Pancreas (tissue), 10 donors: ENCODE measurements around the gene APEX1. TPM values are rescaled to one million over a fixed set of nuclear protein-coding genes. Genes with fewer than 3 reads are reported as not detected.

Experiments used
- ATAC-seq, 4 donors: fragments of 200-7000 bp; cut with Tn5 transposase; one replicate each; pipeline versions ENCODE4 v1.8.0 to v1.9.1; 2020; ENCODE audit warnings: mild to moderate bottlenecking in 4 of 4, moderate library complexity in 4 of 4
- DNase-seq, 6 donors: peaks; one replicate each; pipeline ENCODE4 v3.0.0-alpha.2; 2020
- FAIRE-seq: peaks from 2 replicates; lab custom pipeline; 2012; peaks lifted over from hg19 to GRCh38; lab: Jason Lieb, UNC
- H3K27ac ChIP-seq, 4 donors: fragments of 200-600 bp; sonication (generic); 1 replicate in 3 of 4; 2 replicates in 1 of 4; pipeline versions ENCODE4 v1.5.0 to v1.8.0; 2020
- H3K27me3 ChIP-seq, 4 donors: fragments of 200-600 bp; one replicate each; pipeline ENCODE4 v1.8.0; 2021
- H3K36me3 ChIP-seq, 3 donors: fragments of 200-600 bp; sonication (generic) in 1 of 3; one replicate each; pipeline versions ENCODE4 v1.5.0 to v1.8.0; 2020 to 2021
- H3K4me1 ChIP-seq, 3 donors: fragments of 200-600 bp; one replicate each; pipeline ENCODE4 v1.8.0; 2021
- H3K4me3 ChIP-seq, 4 donors: fragments of 200-600 bp; sonication (generic) in 2 of 4; one replicate each; pipeline versions ENCODE4 v1.5.0 to v1.8.0; 2020 to 2021
- H3K9me3 ChIP-seq, 4 donors: fragments of 200-600 bp; one replicate each; pipeline ENCODE4 v1.8.0; 2021
- WGBS, 2 donors: extraction: QIAGEN DNeasy Blood & Tissue Kit; methylation state at CpG; one replicate each; pipeline ENCODE4 v1.1.7; 2013; 5-methylcytosine and 5-hydroxymethylcytosine counted together
- intact Hi-C, 3 donors: fragments of 100-400 bp; cut with DNase I; formaldehyde crosslinking; loops; one replicate each; pipeline versions ENCODE4 v1.11.1 to v1.14.2; 2022
- polyA plus RNA-seq, 2 donors: library from polyadenylated mRNA; stranded (reverse); fragments of 200-250 nt; gene quantifications; one replicate each; pipeline ENCODE4 v1.2.3, GENCODE V29; 2013
- total RNA-seq, 6 donors: library from RNA; stranded (reverse); fragmentation: NEBNext Ultra II Directional in 4 of 6; extraction: Animal tissue kit (Norgen Biotek cat#: 25700) in 4 of 6; gene quantifications; one replicate each; pipeline versions ENCODE4 v1.2.1 to v1.2.4, GENCODE V29; 2021 to 2023
- TF ChIP-seq, protein P1 (sequence below), 4 donors: fragments of 200-600 bp; sonication (generic) in 3 of 4; IDR thresholded peaks; one replicate each; pipeline versions ENCODE4 v1.5.0 to v1.8.0; 2021; ENCODE audit warnings: antibody characterized with exemption in 4 of 4
- donor health status: healthy with polysubstance abuse.
- donor health status: DM: no; HTN: no; CAD: no; lungs with moderate emphysema.
- donor health status: DM: no; HTN: no; CAD: no.
- donor health status: control.
- donor health status: control.
- donor health status: Bipolar disorder and iron deficiency.
- donor health status: DM: yes; HTN: yes; CAD: no.
- donor health status: DM: no; HTN: no; CAD: no.
- donor health status: DM: no; HTN: no; CAD: no.
- donor health status: DM: yes; HTN: yes; CAD: no.

APEX1 gene
- total and polyA plus RNA-seq, 8 donors, result 50.9 to 107 (median 64.6) TPM

- Histone ChIP-seq H3K27me3 (no peaks in the 10 kb centered on the region), H3K4me3 (no peak overlapping the region), H3K4me1 (peaks cover 14 to 22% (median 20%) of the 10 kb centered on the region in 3 donors), H3K27ac (no peak overlapping the region), H3K36me3 (peaks cover 3 to 35% (median 23%) of the 10 kb centered on the region in 3 donors), H3K9me3 (no peaks in the 10 kb centered on the region)
- no peak for FAIRE-seq
- DNase-seq, result no peak
- 75 to 81% methylated on average over 13 of the region's 13 CpGs for WGBS, 2 donors
- ATAC-seq, result no peak
- intact Hi-C loops, result loop anchor here in 1 of 3 donors (10.0 kb wide), 1 partner anchor 122 kb away; the partner anchor contains the start of gene CCNB1IP1
- TF ChIP-seq, protein P1, sequence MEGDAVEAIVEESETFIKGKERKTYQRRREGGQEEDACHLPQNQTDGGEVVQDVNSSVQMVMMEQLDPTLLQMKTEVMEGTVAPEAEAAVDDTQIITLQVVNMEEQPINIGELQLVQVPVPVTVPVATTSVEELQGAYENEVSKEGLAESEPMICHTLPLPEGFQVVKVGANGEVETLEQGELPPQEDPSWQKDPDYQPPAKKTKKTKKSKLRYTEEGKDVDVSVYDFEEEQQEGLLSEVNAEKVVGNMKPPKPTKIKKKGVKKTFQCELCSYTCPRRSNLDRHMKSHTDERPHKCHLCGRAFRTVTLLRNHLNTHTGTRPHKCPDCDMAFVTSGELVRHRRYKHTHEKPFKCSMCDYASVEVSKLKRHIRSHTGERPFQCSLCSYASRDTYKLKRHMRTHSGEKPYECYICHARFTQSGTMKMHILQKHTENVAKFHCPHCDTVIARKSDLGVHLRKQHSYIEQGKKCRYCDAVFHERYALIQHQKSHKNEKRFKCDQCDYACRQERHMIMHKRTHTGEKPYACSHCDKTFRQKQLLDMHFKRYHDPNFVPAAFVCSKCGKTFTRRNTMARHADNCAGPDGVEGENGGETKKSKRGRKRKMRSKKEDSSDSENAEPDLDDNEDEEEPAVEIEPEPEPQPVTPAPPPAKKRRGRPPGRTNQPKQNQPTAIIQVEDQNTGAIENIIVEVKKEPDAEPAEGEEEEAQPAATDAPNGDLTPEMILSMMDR (IDR thresholded peaks at IDR 0.05), result no peak
Observed at GRCh38 chr14:20456971-20457370, 1.9 kb downstream of the APEX1 start.

DNA sequence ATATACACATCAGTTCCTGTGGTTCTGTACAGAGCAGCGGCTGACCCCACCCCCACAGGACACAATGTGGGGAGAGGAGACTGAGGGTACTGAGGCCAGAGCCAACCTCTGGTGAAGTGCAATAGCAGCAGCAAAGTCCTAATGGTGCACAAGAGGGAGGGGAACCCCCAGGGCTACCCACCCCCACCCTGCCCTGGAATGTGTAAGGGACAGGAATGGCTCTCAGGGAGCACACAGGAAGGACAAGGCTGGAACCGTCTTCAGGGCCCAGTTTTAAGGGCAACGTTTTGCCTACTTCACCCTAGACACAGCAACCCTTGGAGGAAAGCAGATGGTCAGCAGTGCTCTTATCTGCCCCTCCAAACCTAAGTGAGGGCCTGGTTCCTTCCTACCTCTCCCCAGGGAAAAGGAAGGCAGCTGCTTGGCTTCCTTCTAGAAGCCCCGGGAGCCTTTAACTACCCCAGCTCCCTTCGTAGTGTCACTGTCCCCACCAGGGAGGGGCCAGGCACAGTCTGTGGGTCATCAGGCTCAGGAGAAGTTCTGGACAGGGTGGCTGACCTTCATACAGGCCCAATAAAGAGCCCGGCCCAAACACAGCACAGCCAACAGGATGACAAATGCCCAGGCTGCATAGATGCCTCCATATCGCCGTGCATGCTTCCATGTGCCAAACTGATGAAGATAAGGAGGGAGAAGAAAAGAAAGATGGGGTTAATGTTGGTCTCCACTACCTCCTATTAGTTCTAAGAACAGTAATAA is 3.2 kb downstream of the APEX1 start:
- no peaks in the 10 kb centered on the region for H3K9me3 ChIP-seq
- intact Hi-C loops, result loop anchor here in 1 of 3 donors (10.0 kb wide), 1 partner anchor 123 kb away; the partner anchor contains the start of gene CCNB1IP1
- ATAC-seq, result no peak
- no peak overlapping the region for H3K4me3 ChIP-seq
- no peak overlapping the region for H3K27ac ChIP-seq
- WGBS, 2 donors, result 60 to 62% methylated on average over 8 of the region's 8 CpGs
- H3K27me3 ChIP-seq, result no peaks in the 10 kb centered on the region
- DNase-seq, result no peak
- H3K36me3 ChIP-seq, result peaks cover 3 to 32% (median 23%) of the 10 kb centered on the region in 3 donors
- no peak for FAIRE-seq
- peaks cover 14 to 29% (median 28%) of the 10 kb centered on the region in 3 donors for H3K4me1 ChIP-seq
- TF ChIP-seq, protein P1 (IDR thresholded peaks at IDR 0.05), result no peak

DNA sequence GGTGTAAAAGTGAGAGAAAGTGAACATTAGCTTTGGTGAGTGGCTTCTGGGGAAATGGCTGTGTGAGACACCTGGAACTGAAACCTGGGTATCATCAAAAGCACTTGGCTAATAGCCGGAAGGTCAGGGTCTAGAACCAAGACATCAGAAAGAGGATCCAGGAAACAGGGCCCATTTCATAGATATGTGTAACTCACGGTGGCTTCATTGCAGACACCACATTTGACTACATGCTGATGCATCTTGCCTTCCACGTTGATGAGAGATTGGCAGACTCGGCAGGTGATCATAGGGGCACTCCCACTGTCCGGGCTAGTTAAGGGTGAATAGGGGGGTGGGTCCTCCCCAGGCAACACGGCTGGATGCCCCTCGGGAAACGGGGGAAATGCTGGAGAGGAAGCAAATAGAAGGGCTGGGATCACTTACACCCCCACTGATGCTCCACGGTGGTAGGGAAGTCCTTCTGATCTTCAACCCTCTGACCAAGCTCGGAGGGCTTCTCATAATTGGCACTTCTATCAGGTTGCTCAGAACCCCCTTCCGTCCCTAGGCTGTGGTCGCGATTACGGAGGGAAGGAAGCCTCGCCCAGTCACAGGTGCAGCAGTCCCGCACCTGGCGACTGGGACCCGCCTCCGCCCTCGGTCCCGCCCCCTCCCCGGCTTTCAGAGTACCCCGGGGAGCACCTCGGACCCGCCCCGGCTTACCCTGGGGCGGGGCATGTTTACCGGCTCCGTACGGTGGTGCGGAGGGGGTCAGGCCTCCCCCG is 5.6 kb downstream of the APEX1 start:
- H3K9me3 ChIP-seq, result no peaks in the 10 kb centered on the region
- TF ChIP-seq, protein P1 (IDR thresholded peaks at IDR 0.05), result no peak
- ATAC-seq, result peak; percentile 7 to 39 (median 14)
- no peak for FAIRE-seq
- peaks cover 14 to 28% (median 21%) of the 10 kb centered on the region in 3 donors for H3K4me1 ChIP-seq
- intact Hi-C loops, result no loop called here
- WGBS, 2 donors, result 3 to 4% methylated on average over 31 to 32 of the region's 32 CpGs
- H3K27ac ChIP-seq, result peak overlapping the region; percentile 81 to 91 (median 91)
- peaks cover 3 to 32% (median 23%) of the 10 kb centered on the region in 3 donors for H3K36me3 ChIP-seq
- DNase-seq, result peak in 5 of 6 donors; percentile 36 to 83 (median 61)
- peak overlapping the region; percentile 77 to 96 (median 88) for H3K4me3 ChIP-seq
- no peaks in the 10 kb centered on the region for H3K27me3 ChIP-seq

DNA sequence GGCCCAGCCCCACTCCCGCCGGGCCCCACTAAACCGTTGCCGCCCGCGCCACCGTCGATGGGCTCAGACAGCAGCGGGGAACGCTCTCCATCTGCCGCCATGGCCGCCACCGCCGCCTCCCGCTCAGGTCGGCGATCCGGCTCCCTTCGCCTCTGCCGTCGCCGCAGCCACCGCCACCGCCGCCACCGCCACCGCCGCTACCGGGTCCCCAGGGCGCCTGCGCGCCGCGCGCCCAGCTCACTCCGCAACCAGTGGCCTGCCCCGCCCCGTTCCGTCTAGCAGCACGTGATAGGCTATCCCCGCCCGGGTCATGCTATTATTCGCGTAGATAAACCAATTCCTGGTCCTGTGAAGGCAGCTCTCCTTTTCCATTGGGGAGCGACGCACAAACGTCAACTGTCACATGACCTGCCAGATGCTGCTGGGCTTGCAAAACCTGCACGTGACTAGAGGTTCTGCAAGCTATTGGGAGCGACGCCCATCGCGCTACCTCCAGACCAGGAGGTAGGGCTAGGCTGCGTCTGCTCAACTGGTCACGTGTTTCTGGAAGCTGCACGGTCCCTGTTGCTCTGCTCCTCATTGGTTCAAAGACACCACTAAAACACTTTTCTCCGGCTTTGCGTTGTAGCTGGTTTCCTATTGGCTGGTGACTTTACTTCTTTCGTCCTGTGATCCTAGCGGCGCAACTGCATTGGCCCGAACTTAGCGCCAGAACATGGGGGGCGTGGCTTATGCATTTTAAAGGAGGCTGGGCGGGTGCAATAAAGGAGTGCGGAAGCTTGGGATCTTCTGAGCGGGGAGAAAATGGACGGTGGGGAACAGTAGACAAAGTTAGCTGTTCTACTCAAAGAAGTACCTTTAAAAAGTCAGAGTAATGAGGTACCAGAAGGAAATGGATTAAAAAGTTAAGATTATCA is 6.5 kb downstream of the APEX1 start, which contains the start of gene PIP4P1:
Gene PIP4P1 (minus strand): TSS at position 210 of the 917 bp plus-strand sequence. CDS start 109 bp downstream, at position 101.
- FAIRE-seq, result peak; percentile 98
- peaks cover 10 to 21% (median 16%) of the 10 kb centered on the region in 3 donors for H3K4me1 ChIP-seq
- intact Hi-C loops, result no loop called here

More for the DNA sequence above, 6.5 kb downstream of the APEX1 start, which contains the start of gene PIP4P1:
- Histone ChIP-seq H3K9me3 (no peaks in the 10 kb centered on the region), H3K27ac (peak within 1 kb of the TSS; percentile 81 to 91 (median 91)), H3K4me3 (peak within 1 kb of the TSS; percentile 77 to 96 (median 88)), H3K27me3 (no peaks in the 10 kb centered on the region), H3K36me3 (peaks cover 3 to 28% (median 23%) of the 10 kb centered on the region in 3 donors)
- 0% methylated on average over 51 to 67 of the region's 67 CpGs for WGBS, 2 donors
- TF ChIP-seq, protein P1 (IDR thresholded peaks at IDR 0.05), result no peak
- DNase-seq (peak; percentile 97 to 99 (median 98)), ATAC-seq (peak; percentile 93 to 97 (median 94))
